NT2/D1 (cell line): ENCODE measurements around the gene APOL2.

Experiments used
- SUZ12 ChIP-seq: IDR thresholded peaks from 2 replicates; pipeline ENCODE4 v1.6.1; 2011; ENCODE audit not compliant: insufficient read length, insufficient read depth; ENCODE audit errors: extremely low read depth
- YY1 ChIP-seq: IDR thresholded peaks from 2 replicates; pipeline ENCODE4 v1.6.1; 2011; ENCODE audit not compliant: insufficient read length, insufficient read depth
- ZNF274 ChIP-seq: IDR thresholded peaks from 2 replicates; pipeline ENCODE4 v1.6.1; 2011; ENCODE audit warnings: mild to moderate bottlenecking, low read depth, low read length

- TF ChIP-seq YY1 (no peak), ZNF274 (no peak), SUZ12 (no peak)
These were observed 41.7 kb downstream of the APOL2 start for GRCh38 chr22:36197514-36198146.
